Spleen (tissue), 11 donors: Measurements from ENCODE around the gene CUL9. TPM values are rescaled to one million over a fixed set of nuclear protein-coding genes. Genes with fewer than 3 reads are reported as not detected.

Experiments
- DNase-seq: peaks from one replicate; pipeline ENCODE4 v3.0.0-alpha.2; 2020
- H3K27ac ChIP-seq, 8 donors: fragments of 200-600 bp; sonication (generic) in 7 of 8; 1 replicate in 4 of 8; 2 replicates in 4 of 8; pipeline versions ENCODE4 v1.5.0 to v1.8.0; 2016 to 2021; ENCODE audit warnings: inconsistent platforms in 4 of 8, mild to moderate bottlenecking in 4 of 8, moderate library complexity in 1 of 8
- H3K27me3 ChIP-seq, 7 donors: fragments of 200-600 bp; sonication (generic) in 6 of 7; replicated peaks in 1 of 7; 1 replicate in 4 of 7; 2 replicates in 3 of 7; pipeline versions ENCODE4 v1.5.0 to v1.8.0; 2016 to 2021; ENCODE audit warnings: inconsistent platforms in 3 of 7, mild to moderate bottlenecking in 1 of 7
- H3K36me3 ChIP-seq, 6 donors: fragments of 200-600 bp; sonication (generic) in 5 of 6; 1 replicate in 4 of 6; 2 replicates in 2 of 6; pipeline versions ENCODE4 v1.5.0 to v1.8.0; 2016 to 2021; ENCODE audit warnings: inconsistent platforms in 2 of 6
- H3K4me1 ChIP-seq, 6 donors: fragments of 200-600 bp; sonication (generic) in 5 of 6; 1 replicate in 3 of 6; 2 replicates in 3 of 6; pipeline versions ENCODE4 v1.5.0 to v1.8.0; 2016 to 2021; ENCODE audit warnings: inconsistent platforms in 3 of 6
- H3K4me3 ChIP-seq, 8 donors: fragments of 200-600 bp; sonication (generic) in 7 of 8; 1 replicate in 4 of 8; 2 replicates in 4 of 8; pipeline versions ENCODE4 v1.5.0 to v1.8.0; 2016 to 2021; ENCODE audit warnings: inconsistent platforms in 4 of 8, mild to moderate bottlenecking in 4 of 8, moderate library complexity in 2 of 8
- H3K9me3 ChIP-seq, 8 donors: fragments of 200-600 bp; sonication (generic) in 7 of 8; 1 replicate in 4 of 8; 2 replicates in 4 of 8; pipeline versions ENCODE4 v1.5.0 to v1.8.0; 2016 to 2021; ENCODE audit warnings: inconsistent platforms in 4 of 8
- POLR2A ChIP-seq, 3 donors: fragments of 450-650 bp; IDR thresholded peaks; one replicate each; pipeline ENCODE4 v1.5.1; 2017; ENCODE audit warnings: antibody characterized with exemption in 3 of 3, mild to moderate bottlenecking in 1 of 3
- POLR2AphosphoS5 ChIP-seq, 3 donors: sonication (generic); formaldehyde crosslinking; IDR thresholded peaks; one replicate each; pipeline ENCODE4 v1.5.1; 2017; ENCODE audit warnings: antibody characterized with exemption in 3 of 3
- WGBS, 5 donors: extraction: QIAGEN DNeasy Blood & Tissue Kit in 3 of 5; methylation state at CpG; one replicate each; pipeline versions ENCODE4 v1.1.5 to v1.1.7; 2013 to 2018; 5-methylcytosine and 5-hydroxymethylcytosine counted together
- intact Hi-C: fragments of 100-400 bp; cut with DNase I; formaldehyde crosslinking; loops from one replicate; pipeline ENCODE4 v1.15.0; 2023; ENCODE audit warnings: low total_unique reads
- polyA plus RNA-seq, 3 donors: library from polyadenylated mRNA; stranded (reverse); fragments of 200-250 nt; gene quantifications; one replicate each; pipeline ENCODE4 v1.2.1, GENCODE V29; 2013
- total RNA-seq, 7 donors: library from RNA; depleted of rRNA in 3 of 7; stranded (reverse); fragments of >200 nt in 3 of 7; fragmentation: NEBNext Ultra II Directional in 4 of 7; extraction: Animal tissue kit (Norgen Biotek cat#: 25700) in 4 of 7; gene quantifications; one replicate each; pipeline versions ENCODE4 v1.1.0 to v1.2.1, GENCODE V29; 2016 to 2021
- TF ChIP-seq, protein P1 (sequence below), 11 experiments: fragments of 200-600 bp in 7 of 11; fragments of 450-650 bp in 4 of 11; sonication (generic) in 4 of 11; IDR thresholded peaks in 8 of 11; conservative IDR thresholded peaks in 3 of 11; 1 replicate in 7 of 11; 2 replicates in 4 of 11; pipeline versions ENCODE4 v1.4.0 to v1.8.0; 2016 to 2021; ENCODE audit warnings: antibody characterized with exemption in 11 of 11, inconsistent platforms in 4 of 11, mild to moderate bottlenecking in 1 of 11
- donor health status: healthy with polysubstance abuse.
- donor health status: DM: no; HTN: no; CAD: no; lungs with moderate emphysema.
- donor health status: DM: no; HTN: no; CAD: no.
- donor health status: Bipolar disorder and iron deficiency.
- donor health status: healthy.
- donor health status: DM: no; HTN: no; CAD: no.
- donor health status: DM: yes; HTN: yes; CAD: no.

Gene CUL9
- total and polyA plus RNA-seq, 10 donors = 50.4 to 145 (median 69.1) TPM

DNA sequence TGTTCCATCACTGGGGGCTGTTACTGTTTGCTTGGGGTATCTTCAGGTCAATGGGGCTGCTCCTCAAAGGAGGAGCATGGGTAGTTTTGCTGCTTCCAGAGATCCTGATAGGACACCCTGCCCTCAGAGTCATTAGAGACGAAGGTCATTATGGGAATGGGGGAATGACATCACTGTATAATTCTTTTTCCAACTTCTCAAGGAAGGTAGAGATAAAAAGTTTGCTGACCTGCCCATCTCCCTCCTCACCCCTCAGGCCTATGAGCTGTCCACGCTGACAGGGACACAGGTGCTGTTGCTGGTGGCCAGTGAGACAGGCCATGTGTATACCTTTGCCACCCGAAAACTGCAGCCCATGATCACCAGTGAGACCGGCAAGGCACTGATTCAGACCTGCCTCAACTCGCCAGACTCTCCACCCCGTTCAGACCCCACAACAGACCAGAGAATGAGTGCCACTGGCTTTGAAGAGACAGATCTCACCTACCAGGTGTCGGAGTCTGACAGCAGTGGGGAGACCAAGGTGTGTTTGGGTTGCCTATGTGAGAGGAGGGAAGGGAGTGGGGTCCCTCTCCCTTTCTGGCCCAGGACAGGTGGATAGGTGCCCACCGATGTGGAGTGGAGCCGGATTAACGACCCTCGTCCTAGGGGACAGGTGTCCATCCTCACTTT lies 8.3 kb upstream of the CUL9 start:
- TF ChIP-seq POLR2A (IDR thresholded peaks at IDR 0.05) = no peak
- TF ChIP-seq POLR2AphosphoS5 (IDR thresholded peaks at IDR 0.05) = no peak
- TF ChIP-seq, protein P1, sequence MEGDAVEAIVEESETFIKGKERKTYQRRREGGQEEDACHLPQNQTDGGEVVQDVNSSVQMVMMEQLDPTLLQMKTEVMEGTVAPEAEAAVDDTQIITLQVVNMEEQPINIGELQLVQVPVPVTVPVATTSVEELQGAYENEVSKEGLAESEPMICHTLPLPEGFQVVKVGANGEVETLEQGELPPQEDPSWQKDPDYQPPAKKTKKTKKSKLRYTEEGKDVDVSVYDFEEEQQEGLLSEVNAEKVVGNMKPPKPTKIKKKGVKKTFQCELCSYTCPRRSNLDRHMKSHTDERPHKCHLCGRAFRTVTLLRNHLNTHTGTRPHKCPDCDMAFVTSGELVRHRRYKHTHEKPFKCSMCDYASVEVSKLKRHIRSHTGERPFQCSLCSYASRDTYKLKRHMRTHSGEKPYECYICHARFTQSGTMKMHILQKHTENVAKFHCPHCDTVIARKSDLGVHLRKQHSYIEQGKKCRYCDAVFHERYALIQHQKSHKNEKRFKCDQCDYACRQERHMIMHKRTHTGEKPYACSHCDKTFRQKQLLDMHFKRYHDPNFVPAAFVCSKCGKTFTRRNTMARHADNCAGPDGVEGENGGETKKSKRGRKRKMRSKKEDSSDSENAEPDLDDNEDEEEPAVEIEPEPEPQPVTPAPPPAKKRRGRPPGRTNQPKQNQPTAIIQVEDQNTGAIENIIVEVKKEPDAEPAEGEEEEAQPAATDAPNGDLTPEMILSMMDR (IDR thresholded peaks at IDR 0.05 in 8 of 11, conservative IDR thresholded peaks at IDR 0.05 in 3 of 11) = no peak
- intact Hi-C loops = no loop called here
- WGBS, 5 donors = 47 to 80% (median 67%) methylated on average over 8 to 11 of the region's 11 CpGs
- Histone ChIP-seq H3K4me1 (peaks cover 32 to 61% (median 51%) of the 10 kb centered on the region in 6 donors), H3K27me3 (no peaks in the 10 kb centered on the region), H3K36me3 (peaks cover 4 to 39% (median 36%) of the 10 kb centered on the region in 6 donors), H3K9me3 (no peaks in the 10 kb centered on the region), H3K4me3 (peak overlapping the region in 7 of 8 donors; percentile 41 to 96 (median 79)), H3K27ac (peak overlapping the region; percentile 88 to 99 (median 98))
- no peak for DNase-seq

DNA sequence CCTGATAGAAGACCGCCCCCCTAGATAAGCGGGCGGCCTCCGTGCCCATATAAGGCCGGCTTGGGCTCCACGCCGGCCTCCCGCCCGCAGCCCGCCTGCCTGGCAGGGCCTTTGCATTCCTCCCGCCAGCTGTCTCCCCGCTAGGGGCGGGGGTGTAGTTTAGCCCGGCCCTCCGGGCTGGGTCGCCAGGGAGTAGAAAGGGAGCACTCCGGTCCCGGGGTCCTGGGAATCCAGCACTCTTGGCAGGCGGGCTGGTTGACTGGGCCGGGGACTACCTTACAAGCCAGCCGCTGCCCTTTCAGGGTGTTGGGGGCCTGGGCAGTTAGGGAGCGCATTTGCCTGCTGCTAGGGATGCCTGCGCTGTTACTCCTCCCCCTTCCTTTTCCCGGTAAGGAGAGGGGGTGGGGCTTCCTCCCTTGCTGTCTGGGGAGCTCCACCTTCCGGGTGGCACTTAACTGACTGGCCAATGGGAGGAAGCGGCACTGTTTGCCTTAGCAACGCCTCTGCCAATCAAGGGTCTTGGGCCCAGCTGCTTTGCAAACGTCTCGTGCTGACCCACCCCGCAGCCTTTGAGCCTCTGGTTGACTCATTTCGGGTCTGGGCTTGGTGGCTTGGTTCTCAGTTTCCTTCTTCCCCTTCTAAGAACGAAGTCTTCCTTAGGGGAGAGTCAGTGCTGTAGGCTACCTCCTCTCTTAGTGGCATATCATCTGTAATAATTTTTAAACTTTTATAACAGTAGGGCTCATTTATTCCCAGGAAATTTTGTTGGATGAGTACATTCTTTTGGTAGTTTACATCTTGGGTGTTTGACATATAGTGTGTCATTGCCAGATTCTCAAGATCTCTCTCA lies 7.5 kb upstream of the CUL9 start:
- intact Hi-C loops = no loop called here
- DNase-seq = peak; percentile 98
- Histone ChIP-seq H3K36me3 (peaks cover 4 to 47% (median 44%) of the 10 kb centered on the region in 6 donors), H3K9me3 (no peaks in the 10 kb centered on the region), H3K4me3 (peak overlapping the region; percentile 32 to 96 (median 66)), H3K27me3 (no peaks in the 10 kb centered on the region), H3K4me1 (peaks cover 32 to 61% (median 51%) of the 10 kb centered on the region in 6 donors), H3K27ac (peak overlapping the region; percentile 82 to 99 (median 98))
- TF ChIP-seq, protein P1 (IDR thresholded peaks at IDR 0.05 in 8 of 11, conservative IDR thresholded peaks at IDR 0.05 in 3 of 11) = peak in 10 of 11 experiments; percentile 22 to 57 (median 35)
- TF ChIP-seq POLR2A (IDR thresholded peaks at IDR 0.05) = no peak
- TF ChIP-seq POLR2AphosphoS5 (IDR thresholded peaks at IDR 0.05) = peak; percentile 82 to 88 (median 88)
- WGBS, 5 donors = 1 to 5% (median 3%) methylated on average over 19 to 32 of the region's 32 CpGs

DNA sequence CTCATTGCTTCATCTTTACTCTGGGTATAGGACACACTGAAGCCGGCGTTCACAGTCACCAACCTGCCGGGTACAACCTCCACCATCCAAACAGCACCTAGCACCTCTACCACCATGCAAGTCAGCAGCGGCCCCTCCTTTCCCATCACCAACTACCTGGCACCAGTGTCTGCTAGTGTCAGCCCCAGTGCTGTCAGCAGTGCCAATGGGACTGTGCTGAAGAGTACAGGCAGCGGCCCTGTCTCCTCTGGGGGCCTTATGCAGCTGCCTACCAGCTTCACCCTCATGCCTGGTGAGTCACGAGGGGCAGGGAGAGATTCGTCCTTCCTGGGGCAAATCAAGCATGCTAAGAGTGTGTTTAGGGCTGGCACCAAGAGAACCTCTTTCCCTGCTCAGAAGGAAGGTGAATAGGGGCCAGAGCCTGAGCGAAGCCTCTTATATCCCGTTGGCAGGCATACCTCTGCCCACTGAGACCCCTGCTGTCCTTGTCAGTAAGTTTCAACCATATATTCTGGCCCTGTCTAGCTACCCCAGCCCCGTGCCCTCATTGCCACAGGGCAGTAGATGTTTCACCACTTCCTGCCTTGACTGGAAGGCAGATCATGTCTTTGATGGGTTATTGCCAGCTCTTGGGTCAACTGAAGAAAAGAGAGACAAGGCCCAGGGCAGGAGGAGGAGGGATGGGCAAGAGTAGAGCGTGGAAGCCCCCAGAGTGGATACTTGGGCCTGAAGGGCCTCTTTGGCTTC lies 6.1 kb upstream of the CUL9 start:
- 72 to 92% (median 76%) methylated on average over 9 to 11 of the region's 11 CpGs for WGBS, 5 donors
- intact Hi-C loops = no loop called here
- peak; percentile 76 for DNase-seq
- H3K27me3 ChIP-seq = no peaks in the 10 kb centered on the region
- TF ChIP-seq POLR2AphosphoS5 (IDR thresholded peaks at IDR 0.05) (peak in 1 of 3 donors; percentile 49), POLR2A (IDR thresholded peaks at IDR 0.05) (no peak)
- TF ChIP-seq, protein P1 (IDR thresholded peaks at IDR 0.05 in 8 of 11, conservative IDR thresholded peaks at IDR 0.05 in 3 of 11) = no peak
- H3K27ac ChIP-seq = peak overlapping the region in 7 of 8 donors; percentile 88 to 99 (median 99)
- peak overlapping the region in 1 of 8 donors; percentile 7 for H3K4me3 ChIP-seq
- peaks cover 32 to 55% (median 43%) of the 10 kb centered on the region in 6 donors for H3K4me1 ChIP-seq
- no peaks in the 10 kb centered on the region for H3K9me3 ChIP-seq
- H3K36me3 ChIP-seq = peaks cover 4 to 60% (median 54%) of the 10 kb centered on the region in 6 donors
